SK-N-SH (cell line): ENCODE data around the gene S100A7. TPM values are rescaled to one million over a fixed set of nuclear protein-coding genes. Genes with fewer than 3 reads are reported as not detected.

ENCODE experiments used
- CTCF ChIA-PET: fragments of 300-600, 350-600 bp; formaldehyde crosslinking; extraction: SDS; loops from one replicate; lab custom pipeline; 2021; lab: Yijun Ruan, JAX
- POLR2A ChIA-PET: fragments of 350-600 bp; sonication (Branson Sonifier 250); formaldehyde crosslinking; extraction: SDS; loops from one replicate; lab custom pipeline; 2020; ENCODE audit warnings: antibody characterized with exemption, inconsistent platforms; lab: Yijun Ruan, JAX
- DNase-seq: peaks from one replicate; pipeline ENCODE4 v3.0.0; 2012
- H2AFZ ChIP-seq: fragments of 200-600 bp; sonication (generic); 2 replicates; pipeline ENCODE4 v1.8.1; 2016; ENCODE audit warnings: antibody characterized with exemption, mild to moderate bottlenecking, low read depth
- H3F3A ChIP-seq: fragments of 200-600 bp; sonication (generic); replicated peaks from 2 replicates; pipeline ENCODE3; 2016; ENCODE audit warnings: antibody characterized with exemption, mild to moderate bottlenecking; ENCODE audit not compliant: insufficient read depth
- H3K27ac ChIP-seq, 2 experiments: fragments of 200-500 bp in 1 of 2; fragments of 200-600 bp in 1 of 2; sonication (Bioruptor generic) in 1 of 2; sonication (generic), shearing (Covaris generic) in 1 of 2; 2 replicates each; pipeline versions ENCODE4 v1.5.1 to v1.6.1; 2014 to 2016; ENCODE audit warnings: low read depth in 2 of 2, inconsistent platforms in 1 of 2, low read length in 1 of 2, mild to moderate bottlenecking in 1 of 2, mixed read lengths in 1 of 2
- H3K27me3 ChIP-seq: fragments of 200-600 bp; sonication (generic), shearing (Covaris generic); 2 replicates; pipeline ENCODE4 v1.6.1; 2016; ENCODE audit warnings: mixed run types; ENCODE audit not compliant: insufficient read depth
- H3K36me3 ChIP-seq, 2 experiments: fragments of 200-500 bp in 1 of 2; fragments of 200-600 bp in 1 of 2; sonication (Bioruptor generic) in 1 of 2; sonication (generic) in 1 of 2; replicated peaks in 1 of 2; 2 replicates each; pipeline versions ENCODE3 to v1.5.1; 2014 to 2016; ENCODE audit warnings: low read length in 1 of 2, mild to moderate bottlenecking in 1 of 2; ENCODE audit not compliant: insufficient read depth in 2 of 2, control insufficient read depth in 1 of 2
- H3K4me1 ChIP-seq, 2 experiments: fragments of 200-500 bp in 1 of 2; fragments of 200-600 bp in 1 of 2; sonication (Bioruptor generic) in 1 of 2; sonication (generic), shearing (Covaris generic) in 1 of 2; 2 replicates each; pipeline versions ENCODE4 v1.5.1 to v1.6.1; 2014 to 2016; ENCODE audit warnings: low read depth in 1 of 2, low read length in 1 of 2, mixed run types in 1 of 2; ENCODE audit not compliant: insufficient read depth in 2 of 2, control insufficient read depth in 1 of 2
- H3K4me2 ChIP-seq: fragments of 200-600 bp; sonication (generic), shearing (Covaris generic); 2 replicates; pipeline ENCODE4 v1.6.1; 2017; ENCODE audit warnings: mixed run types
- H3K4me3 ChIP-seq, 2 experiments: fragments of 200-500 bp in 1 of 2; fragments of 200-600 bp in 1 of 2; sonication (Bioruptor generic) in 1 of 2; sonication (generic), shearing (Covaris generic) in 1 of 2; 2 replicates each; pipeline versions ENCODE4 v1.5.1 to v1.8.1; 2014 to 2016; ENCODE audit warnings: low read depth in 2 of 2, inconsistent platforms in 1 of 2, low read length in 1 of 2, mild to moderate bottlenecking in 1 of 2, mixed read lengths in 1 of 2, moderate library complexity in 1 of 2
- H3K79me2 ChIP-seq: fragments of 200-600 bp; sonication (generic); 2 replicates; pipeline ENCODE4 v1.8.1; 2017; ENCODE audit warnings: mild to moderate bottlenecking; ENCODE audit not compliant: insufficient read depth
- H3K9ac ChIP-seq: fragments of 200-600 bp; sonication (generic); 2 replicates; pipeline ENCODE4 v1.6.1; 2017; ENCODE audit warnings: mixed run types
- H3K9me2 ChIP-seq: fragments of 200-600 bp; sonication (generic); 2 replicates; pipeline ENCODE4 v1.6.1; 2017; ENCODE audit warnings: mixed run types
- H3K9me3 ChIP-seq: fragments of 200-600 bp; sonication (generic); 2 replicates; pipeline ENCODE4 v1.6.1; 2017; ENCODE audit warnings: mixed run types, mild to moderate bottlenecking, moderate library complexity
- H4K20me1 ChIP-seq: fragments of 200-600 bp; sonication (generic); 2 replicates; pipeline ENCODE4 v1.6.1; 2017; ENCODE audit warnings: mild to moderate bottlenecking, mixed run types; ENCODE audit not compliant: insufficient read depth
- CHD2 ChIP-seq: fragments of 150-350 bp; IDR thresholded peaks from 2 replicates; pipeline ENCODE4 v1.6.1; 2018; ENCODE audit warnings: low read length; ENCODE audit not compliant: partially characterized antibody
- CTCF ChIP-seq: fragments of 200-600 bp; sonication (generic); IDR thresholded peaks from 2 replicates; pipeline ENCODE4 v1.6.1; 2017; ENCODE audit warnings: antibody characterized with exemption, mild to moderate bottlenecking, moderate library complexity
- ELF1 ChIP-seq: IDR thresholded peaks from 2 replicates; pipeline ENCODE4 v1.4.0; 2012
- EZH2phosphoT487 ChIP-seq: fragments of 200-600 bp; sonication (generic); IDR thresholded peaks from 2 replicates; pipeline ENCODE4 v1.6.1; 2017; ENCODE audit warnings: low read depth, mixed run types, mild to moderate bottlenecking, antibody characterized with exemption, moderate library complexity, borderline replicate concordance
- GATA2 ChIP-seq: sonication (generic); formaldehyde crosslinking; IDR thresholded peaks from 2 replicates; pipeline ENCODE4 v1.5.0; 2020; ENCODE audit warnings: mild to moderate bottlenecking, missing genetic modification reagents
- IRF3 ChIP-seq: fragments of 150-350 bp; IDR thresholded peaks from 2 replicates; pipeline ENCODE4 v1.6.1; 2016; ENCODE audit warnings: mild to moderate bottlenecking, low read depth, low read length
- MEF2A ChIP-seq: IDR thresholded peaks from 2 replicates; pipeline ENCODE4 v1.4.0; 2012; ENCODE audit warnings: low read depth, borderline replicate concordance
- NFIC ChIP-seq: IDR thresholded peaks from 2 replicates; pipeline ENCODE4 v1.4.0; 2012; ENCODE audit warnings: borderline replicate concordance
- NRF1 ChIP-seq: IDR thresholded peaks from 2 replicates; pipeline ENCODE4 v1.6.1; 2012; ENCODE audit warnings: low read depth, mild to moderate bottlenecking, low read length
- POLR2AphosphoS5 ChIP-seq: IDR thresholded peaks from 2 replicates; pipeline ENCODE4 v1.6.1; 2012; ENCODE audit warnings: low read depth, low read length
- RAD21 ChIP-seq: IDR thresholded peaks from 2 replicates; pipeline ENCODE4 v1.6.1; 2012; ENCODE audit warnings: mild to moderate bottlenecking, low read length
- RCOR1 ChIP-seq: fragments of 150-350 bp; IDR thresholded peaks from 2 replicates; pipeline ENCODE4 v1.6.1; 2017; ENCODE audit warnings: antibody characterized with exemption, low read length
- REST ChIP-seq: IDR thresholded peaks from 2 replicates; pipeline ENCODE4 v1.6.1; 2012; ENCODE audit warnings: mild to moderate bottlenecking, low read depth, low read length, moderate library complexity
- SIN3A ChIP-seq: IDR thresholded peaks from 2 replicates; pipeline ENCODE4 v1.6.1; 2012; ENCODE audit warnings: low read depth, mild to moderate bottlenecking, low read length, moderate library complexity, borderline replicate concordance
- TAF1 ChIP-seq: IDR thresholded peaks from 2 replicates; pipeline ENCODE4 v1.6.1; 2012; ENCODE audit warnings: low read depth, mild to moderate bottlenecking, low read length, moderate library complexity, borderline replicate concordance
- TCF12 ChIP-seq: IDR thresholded peaks from 2 replicates; pipeline ENCODE4 v1.4.0; 2012
- TEAD4 ChIP-seq: IDR thresholded peaks from 2 replicates; pipeline ENCODE4 v1.4.0; 2012; ENCODE audit warnings: mild to moderate bottlenecking, borderline replicate concordance; ENCODE audit not compliant: insufficient read depth
- USF2 ChIP-seq: fragments of 150-350 bp; IDR thresholded peaks from 2 replicates; pipeline ENCODE4 v1.6.1; 2017; ENCODE audit warnings: antibody characterized with exemption, low read length, low read depth, borderline replicate concordance
- YY1 ChIP-seq: IDR thresholded peaks from 2 replicates; pipeline ENCODE4 v1.4.0; 2012; ENCODE audit warnings: low read depth, mild to moderate bottlenecking
- WGBS: methylation state at CpG from one replicate; pipeline ENCODE4 v1.1.6; 2017; ENCODE audit warnings: low lambda C conversion rate; 5-methylcytosine and 5-hydroxymethylcytosine counted together
- polyA plus RNA-seq, 3 experiments: library from polyadenylated mRNA; depleted of rRNA; stranded (reverse); fragments of >200 nt; gene quantifications; 2 replicates each; pipeline ENCODE4 v1.2.3, GENCODE V29; 2012

The S100A7 gene
- polyA plus RNA-seq, 1 of the 3 experiments (the other 2 are of a cell fraction): not detected

- Histone ChIP-seq H3K9ac (no peak overlapping the region), H4K20me1 (no peaks in the 10 kb centered on the region), H3K9me2 (no peaks in the 10 kb centered on the region), H3K79me2 (no peaks in the 10 kb centered on the region), H3K27ac (no peak overlapping the region), H2AFZ (no peak overlapping the region), H3K36me3 (no peaks in the 10 kb centered on the region), H3K4me2 (no peak overlapping the region), H3K4me3 (no peak overlapping the region), H3F3A (peaks cover 3% of the 10 kb centered on the region), H3K27me3 (peaks cover 10% of the 10 kb centered on the region; the same call in 1 of the 2 replicates), H3K9me3 (no peaks in the 10 kb centered on the region), H3K4me1 (peaks cover 0 to 3% of the 10 kb centered on the region in 2 experiments; a peak in 1 of 4 replicates)
- TF ChIP-seq MEF2A: no peak
- no peak for TF ChIP-seq CTCF
- no peak for TF ChIP-seq POLR2AphosphoS5
- TF ChIP-seq RAD21: no peak
- no peak for TF ChIP-seq RCOR1
- no peak for TF ChIP-seq SIN3A
- TF ChIP-seq CHD2: no peak
- TF ChIP-seq ELF1: no peak
- TF ChIP-seq GATA2 (CRISPR knock-in tag): no peak
- no peak for TF ChIP-seq YY1
- TF ChIP-seq IRF3: no peak
- no peak for TF ChIP-seq EZH2phosphoT487
- TF ChIP-seq NRF1: no peak
- TF ChIP-seq REST: no peak
- no peak for TF ChIP-seq USF2
- TF ChIP-seq NFIC: no peak
- no peak for TF ChIP-seq TEAD4
- TF ChIP-seq TAF1: no peak
- TF ChIP-seq TCF12: no peak
- WGBS: 15% methylated on average over 2 of the region's 2 CpGs
- ChIA-PET POLR2A (no interaction called here), CTCF (interaction anchor here (0.9 to 6.1 kb wide), 3 partner anchors 12 to 145 kb away, joined by 4 to 76 read pairs (median 4); no protein-coding TSS in a partner anchor)
- DNase-seq: no peak
Observed at GRCh38 chr1:153498746-153499145, 38.3 kb upstream of the S100A7 start.
